IMR-90 (cell line): ENCODE measurements around the gene EXOC4. TPM values are rescaled to one million over a fixed set of nuclear protein-coding genes. Genes with fewer than 3 reads are reported as not detected.

ENCODE experiments used
- ATAC-seq: fragments of 200-7000 bp; cut with Tn5 transposase; 2 replicates; pipeline ENCODE4 v1.9.1; 2020; ENCODE audit warnings: low read depth, mild to moderate bottlenecking, moderate library complexity
- BruUV-seq: library from RNA; stranded (reverse); fragments of 400-500 nt; replicated peaks from 2 replicates; lab custom pipeline; 2021; lab: Mats Ljungman, UMichigan
- CTCF ChIA-PET: fragments of 300-600 bp; formaldehyde crosslinking; extraction: SDS; loops from one replicate; lab custom pipeline; 2021; ENCODE audit warnings: antibody characterized with exemption; lab: Yijun Ruan, JAX
- POLR2A ChIA-PET: fragments of 300-600 bp; sonication (Branson Sonifier 250); formaldehyde crosslinking; loops from one replicate; lab custom pipeline; 2022; ENCODE audit warnings: antibody characterized with exemption; ENCODE audit not compliant: unreplicated experiment; lab: Charles Lee
- DNase-seq: peaks from one replicate; pipeline ENCODE4 v3.0.0; 2013
- H2AFZ ChIP-seq: replicated peaks from 2 replicates; pipeline ENCODE3; 2013; ENCODE audit warnings: low read length, mild to moderate bottlenecking; ENCODE audit not compliant: poor library complexity
- H2AK5ac ChIP-seq: 2 replicates; pipeline ENCODE4 v1.6.1; 2013; ENCODE audit warnings: low read depth, low read length, inconsistent platforms
- H2AK9ac ChIP-seq: replicated peaks from 2 replicates; pipeline ENCODE3; 2013; ENCODE audit warnings: mild to moderate bottlenecking, low read depth, low read length, moderate library complexity; ENCODE audit not compliant: poor library complexity
- H2BK120ac ChIP-seq: 2 replicates; pipeline ENCODE4 v1.6.1; 2013; ENCODE audit warnings: low read depth, low read length, inconsistent platforms
- H2BK15ac ChIP-seq: 3 replicates; pipeline ENCODE4 v1.6.1; 2013; ENCODE audit warnings: low read depth, low read length, inconsistent platforms
- H2BK20ac ChIP-seq: 2 replicates; pipeline ENCODE4 v1.6.1; 2013; ENCODE audit warnings: low read depth, mild to moderate bottlenecking, inconsistent platforms, low read length, moderate library complexity
- H2BK5ac ChIP-seq: 2 replicates; pipeline ENCODE4 v1.6.1; 2013; ENCODE audit warnings: mild to moderate bottlenecking, low read depth, low read length, inconsistent platforms; ENCODE audit not compliant: poor library complexity, severe bottlenecking
- H3K14ac ChIP-seq: replicated peaks from 2 replicates; pipeline ENCODE4 v1.6.1; 2013; ENCODE audit warnings: low read depth, low read length, inconsistent platforms
- H3K18ac ChIP-seq: 2 replicates; pipeline ENCODE4 v1.6.1; 2013; ENCODE audit warnings: low read depth, low read length, control low read depth
- H3K23ac ChIP-seq: 2 replicates; pipeline ENCODE4 v1.6.1; 2013; ENCODE audit warnings: low read depth, low read length, inconsistent platforms
- H3K27ac ChIP-seq: 2 replicates; pipeline ENCODE4 v1.5.1; 2013; ENCODE audit warnings: mild to moderate bottlenecking, control low read depth, low read length; ENCODE audit not compliant: insufficient read depth
- H3K27me3 ChIP-seq: 2 replicates; pipeline ENCODE4 v1.6.1; 2013; ENCODE audit warnings: low read length; ENCODE audit not compliant: control insufficient read depth, insufficient read depth
- H3K36me3 ChIP-seq: 2 replicates; pipeline ENCODE4 v1.6.1; 2013; ENCODE audit warnings: low read length, mixed read lengths; ENCODE audit not compliant: control insufficient read depth, insufficient read depth
- H3K4ac ChIP-seq: 2 replicates; pipeline ENCODE4 v1.6.1; 2013; ENCODE audit warnings: low read depth, low read length, inconsistent platforms
- H3K4me1 ChIP-seq: 2 replicates; pipeline ENCODE4 v1.6.1; 2013; ENCODE audit warnings: low read length, mixed read lengths; ENCODE audit not compliant: control insufficient read depth, insufficient read depth
- H3K4me2 ChIP-seq: 2 replicates; pipeline ENCODE4 v1.6.1; 2013; ENCODE audit warnings: low read depth, mild to moderate bottlenecking, control low read depth, low read length, moderate library complexity
- H3K4me3 ChIP-seq: 2 replicates; pipeline ENCODE4 v1.5.1; 2013; ENCODE audit warnings: low read depth, mild to moderate bottlenecking, control low read depth, low read length, moderate library complexity; ENCODE audit not compliant: insufficient read depth
- H3K56ac ChIP-seq: 2 replicates; pipeline ENCODE4 v1.6.1; 2013; ENCODE audit warnings: low read length, inconsistent platforms; ENCODE audit not compliant: insufficient read depth; ENCODE audit errors: extremely low read depth
- H3K79me1 ChIP-seq, 2 experiments: 2 replicates each; pipeline ENCODE4 v1.6.1; 2013; ENCODE audit warnings: low read length in 2 of 2, inconsistent platforms in 1 of 2, low read depth in 1 of 2
- H3K9ac ChIP-seq: 2 replicates; pipeline ENCODE4 v1.6.1; 2013; ENCODE audit warnings: low read depth, low read length, control low read depth
- H3K9me1 ChIP-seq: 2 replicates; pipeline ENCODE4 v1.6.1; 2013; ENCODE audit warnings: low read length, inconsistent platforms; ENCODE audit not compliant: insufficient read depth
- H3K9me3 ChIP-seq: 2 replicates; pipeline ENCODE4 v1.6.1; 2013; ENCODE audit warnings: low read length; ENCODE audit not compliant: control insufficient read depth, insufficient read depth
- H4K20me1 ChIP-seq: 2 replicates; pipeline ENCODE4 v1.6.1; 2013; ENCODE audit warnings: low read length, inconsistent platforms; ENCODE audit not compliant: insufficient read depth
- H4K5ac ChIP-seq: 2 replicates; pipeline ENCODE4 v1.6.1; 2013; ENCODE audit warnings: mild to moderate bottlenecking, low read depth, low read length, control low read depth
- H4K8ac ChIP-seq, 2 experiments: 2 replicates each; pipeline ENCODE4 v1.6.1; 2013; ENCODE audit warnings: low read depth in 2 of 2, low read length in 2 of 2, control low read depth in 1 of 2, inconsistent platforms in 1 of 2
- H4K91ac ChIP-seq: 2 replicates; pipeline ENCODE4 v1.6.1; 2013; ENCODE audit warnings: low read depth, low read length, inconsistent platforms; ENCODE audit not compliant: insufficient read depth
- BHLHE40 ChIP-seq: fragments of 150-350 bp; IDR thresholded peaks from 2 replicates; pipeline ENCODE4 v1.6.1; 2016; ENCODE audit warnings: mild to moderate bottlenecking, low read depth, low read length
- CEBPB ChIP-seq: IDR thresholded peaks from 2 replicates; pipeline ENCODE4 v1.6.1; 2012; ENCODE audit warnings: low read depth, low read length, improper control_type of control experiment
- CHD1 ChIP-seq: IDR thresholded peaks from 2 replicates; pipeline ENCODE4 v1.6.1; 2012; ENCODE audit warnings: low read depth, low read length, improper control_type of control experiment
- CTCF ChIP-seq: conservative IDR thresholded peaks from 2 replicates; pipeline ENCODE4 v1.5.1; 2012; ENCODE audit warnings: mild to moderate bottlenecking, low read depth, low read length, improper control_type of control experiment
- FOS ChIP-seq: fragments of 150-350 bp; IDR thresholded peaks from 2 replicates; pipeline ENCODE4 v1.6.1; 2016; ENCODE audit warnings: low read depth, low read length
- MAFK ChIP-seq: IDR thresholded peaks from 2 replicates; pipeline ENCODE4 v1.6.1; 2012; ENCODE audit warnings: low read depth, low read length, improper control_type of control experiment
- MAZ ChIP-seq: IDR thresholded peaks from 2 replicates; pipeline ENCODE4 v1.6.1; 2012; ENCODE audit warnings: low read depth, mild to moderate bottlenecking, low read length, improper control_type of control experiment, moderate library complexity, borderline replicate concordance
- MXI1 ChIP-seq: IDR thresholded peaks from 2 replicates; pipeline ENCODE4 v1.6.1; 2012; ENCODE audit warnings: low read depth, mild to moderate bottlenecking, low read length, moderate library complexity, borderline replicate concordance
- NFE2L2 ChIP-seq: fragments of 150-350 bp; IDR thresholded peaks from 2 replicates; pipeline ENCODE4 v1.6.1; 2016; ENCODE audit warnings: low read depth, mild to moderate bottlenecking, low read length
- POLR2A ChIP-seq: IDR thresholded peaks from 2 replicates; pipeline ENCODE4 v1.6.1; 2012; ENCODE audit warnings: mild to moderate bottlenecking, low read depth, low read length
- RAD21 ChIP-seq: IDR thresholded peaks from 2 replicates; pipeline ENCODE4 v1.6.1; 2012; ENCODE audit warnings: low read length, improper control_type of control experiment
- RCOR1 ChIP-seq: IDR thresholded peaks from 2 replicates; pipeline ENCODE4 v1.6.1; 2012; ENCODE audit warnings: mild to moderate bottlenecking, low read length, improper control_type of control experiment; ENCODE audit not compliant: insufficient replicate concordance
- RFX5 ChIP-seq: IDR thresholded peaks from 2 replicates; pipeline ENCODE4 v1.8.0; 2012; ENCODE audit warnings: low read depth, mild to moderate bottlenecking, low read length, moderate library complexity
- SMC3 ChIP-seq: fragments of 150-350 bp; IDR thresholded peaks from 2 replicates; pipeline ENCODE4 v1.6.1; 2016; ENCODE audit warnings: low read depth, mild to moderate bottlenecking, antibody characterized with exemption, low read length, moderate library complexity
- USF2 ChIP-seq: fragments of 150-350 bp; IDR thresholded peaks from 2 replicates; pipeline ENCODE4 v1.6.1; 2017; ENCODE audit warnings: mild to moderate bottlenecking, antibody characterized with exemption, low read length, low read depth
- WGBS, 2 experiments: methylation state at CpG; one replicate each; pipeline versions ENCODE4 v1.1.5 to v1.1.7; 2013; ENCODE audit warnings: missing lambda C conversion rate in 2 of 2; ENCODE audit not compliant: insufficient read length in 1 of 2; ENCODE audit errors: extremely low coverage in 2 of 2; 5-methylcytosine and 5-hydroxymethylcytosine counted together
- dilution Hi-C: fragments of 300-500 bp; cut with HindIII; formaldehyde crosslinking; loops from one replicate; pipeline ENCODE4 v1.14.3; 2018; ENCODE audit warnings: low sequenced_read_pairs; ENCODE audit not compliant: unreplicated experiment
- in situ Hi-C: fragments of 300-500 bp; cut with MboI; formaldehyde crosslinking; loops from 3 replicates; pipeline ENCODE4 v1.14.3; 2019; ENCODE audit warnings: low sequenced_read_pairs, inconsistent platforms, mixed read lengths
- intact Hi-C: fragments of 100-400 bp; cut with micrococcal nuclease; formaldehyde crosslinking; loops from 2 replicates; pipeline ENCODE4 v1.10.0; 2022
- polyA plus RNA-seq, 3 experiments: library from polyadenylated mRNA; depleted of rRNA; stranded (reverse); fragments of >200 nt; gene quantifications; 2 replicates each; pipeline ENCODE4 v1.2.3, GENCODE V29; 2012; ENCODE audit warnings: low replicate concordance in 1 of 3
- total RNA-seq: library from RNA; depleted of rRNA; stranded (reverse); fragments of >200 nt; gene quantifications from 2 replicates; pipeline ENCODE4 v1.2.3, GENCODE V29; 2012
- TF ChIP-seq, protein P1 (sequence below): fragments of 150-350 bp; IDR thresholded peaks from 2 replicates; pipeline ENCODE4 v1.6.1; 2016; ENCODE audit warnings: low read depth, mild to moderate bottlenecking, low read length, moderate library complexity, borderline replicate concordance

EXOC4 gene
- total and polyA plus RNA-seq, 2 of the 4 experiments (the other 2 are of a cell fraction): 25.4 to 94.6 TPM

- no peak for DNase-seq
- ChIA-PET CTCF (no interaction called here), POLR2A (interaction anchor here (0.6 kb wide), 1 partner anchor 56 kb away, joined by 3 read pairs; no protein-coding TSS in a partner anchor)
- Histone ChIP-seq H2BK5ac (no peak overlapping the region), H4K5ac (no peak overlapping the region), H3K23ac (no peak overlapping the region), H3K56ac (no peak overlapping the region), H3K9me3 (no peaks in the 10 kb centered on the region), H2BK120ac (no peak overlapping the region), H3K27me3 (no peaks in the 10 kb centered on the region; the same call in 1 of the 2 replicates), H3K27ac (no peak overlapping the region), H4K8ac (no peak overlapping the region), H3K79me1 (no peaks in the 10 kb centered on the region), H2BK15ac (no peak overlapping the region), H3K36me3 (no peaks in the 10 kb centered on the region), H4K91ac (no peak overlapping the region), H4K20me1 (no peaks in the 10 kb centered on the region), H2AK5ac (no peak overlapping the region), H3K14ac (no peak overlapping the region), H3K4ac (no peak overlapping the region), H2AK9ac (no peak overlapping the region), H2BK20ac (no peak overlapping the region), H3K9ac (no peak overlapping the region), H3K9me1 (no peaks in the 10 kb centered on the region), H3K4me2 (no peak overlapping the region), H2AFZ (no peak overlapping the region), H3K4me3 (no peak overlapping the region), H3K4me1 (no peaks in the 10 kb centered on the region), H3K18ac (no peak overlapping the region)
- no peak for TF ChIP-seq CEBPB
- TF ChIP-seq, protein P1, sequence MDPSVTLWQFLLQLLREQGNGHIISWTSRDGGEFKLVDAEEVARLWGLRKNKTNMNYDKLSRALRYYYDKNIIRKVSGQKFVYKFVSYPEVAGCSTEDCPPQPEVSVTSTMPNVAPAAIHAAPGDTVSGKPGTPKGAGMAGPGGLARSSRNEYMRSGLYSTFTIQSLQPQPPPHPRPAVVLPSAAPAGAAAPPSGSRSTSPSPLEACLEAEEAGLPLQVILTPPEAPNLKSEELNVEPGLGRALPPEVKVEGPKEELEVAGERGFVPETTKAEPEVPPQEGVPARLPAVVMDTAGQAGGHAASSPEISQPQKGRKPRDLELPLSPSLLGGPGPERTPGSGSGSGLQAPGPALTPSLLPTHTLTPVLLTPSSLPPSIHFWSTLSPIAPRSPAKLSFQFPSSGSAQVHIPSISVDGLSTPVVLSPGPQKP: no peak
- TF ChIP-seq BHLHE40: no peak
- no peak for TF ChIP-seq USF2
- no peak for TF ChIP-seq FOS
- no peak for TF ChIP-seq RAD21
- no peak for TF ChIP-seq RFX5
- no peak for TF ChIP-seq CHD1
- TF ChIP-seq MXI1: no peak
- no peak for TF ChIP-seq MAFK
- TF ChIP-seq CTCF: no peak
- no peak for TF ChIP-seq SMC3
- TF ChIP-seq POLR2A: no peak
- TF ChIP-seq RCOR1: no peak
- TF ChIP-seq MAZ: no peak
- TF ChIP-seq NFE2L2: no peak
- no TSS peak for BruUV-seq
- dilution Hi-C loops (no loop called here), intact Hi-C loops (no loop called here), in situ Hi-C loops (no loop called here)
- ATAC-seq: no peak
- WGBS, 2 experiments: no CpG with 5 or more reads among the region's 3 CpGs
These were observed 35.1 kb upstream of the EXOC4 start for GRCh38 chr7:133217773-133218172.
